ENCODE data around the gene PEX14. TPM values are rescaled to one million over a fixed set of nuclear protein-coding genes. Genes with fewer than 3 reads are reported as not detected.

PEX14 gene
- total RNA-seq, 1 donor from 2014 or later, result 22.7 TPM

DNA sequence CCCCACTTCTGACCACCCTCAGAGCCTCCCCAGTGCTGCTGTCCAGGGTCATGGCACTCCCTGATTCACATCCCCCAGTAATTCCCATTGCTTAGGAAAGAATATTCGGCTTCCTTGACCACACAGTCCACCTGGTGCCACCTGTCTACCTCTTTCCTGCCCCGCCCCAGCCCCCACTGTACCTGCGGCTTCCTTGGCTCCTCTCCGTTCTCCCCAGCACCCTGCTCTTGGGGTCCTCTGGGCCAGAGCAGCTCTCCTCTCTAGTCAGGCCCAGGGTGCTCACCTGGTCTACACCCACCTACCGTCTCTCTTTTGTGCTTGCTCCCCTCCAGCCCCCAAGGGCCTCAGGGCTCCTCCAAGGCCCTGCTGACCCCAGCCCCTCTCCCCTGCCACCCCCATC is 142.6 kb downstream of the PEX14 start:
- peaks cover 1% of the 10 kb centered on the region for H3K36me3 Mint-ChIP-seq (ENCODE audit: low read depth)
- H3K27ac Mint-ChIP-seq, result no peak overlapping the region
- no peaks in the 10 kb centered on the region for H3K9me3 Mint-ChIP-seq
- H3K4me1 Mint-ChIP-seq (ENCODE audit: low read depth), result no peaks in the 10 kb centered on the region
- no peaks in the 10 kb centered on the region for H3K27me3 Mint-ChIP-seq (ENCODE audit: insufficient read depth)
- DNase-seq (ENCODE audit: low spot score), result no peak
- intact Hi-C loops (cut with micrococcal nuclease), result no loop called here
- no peak overlapping the region for H3K4me3 Mint-ChIP-seq

DNA sequence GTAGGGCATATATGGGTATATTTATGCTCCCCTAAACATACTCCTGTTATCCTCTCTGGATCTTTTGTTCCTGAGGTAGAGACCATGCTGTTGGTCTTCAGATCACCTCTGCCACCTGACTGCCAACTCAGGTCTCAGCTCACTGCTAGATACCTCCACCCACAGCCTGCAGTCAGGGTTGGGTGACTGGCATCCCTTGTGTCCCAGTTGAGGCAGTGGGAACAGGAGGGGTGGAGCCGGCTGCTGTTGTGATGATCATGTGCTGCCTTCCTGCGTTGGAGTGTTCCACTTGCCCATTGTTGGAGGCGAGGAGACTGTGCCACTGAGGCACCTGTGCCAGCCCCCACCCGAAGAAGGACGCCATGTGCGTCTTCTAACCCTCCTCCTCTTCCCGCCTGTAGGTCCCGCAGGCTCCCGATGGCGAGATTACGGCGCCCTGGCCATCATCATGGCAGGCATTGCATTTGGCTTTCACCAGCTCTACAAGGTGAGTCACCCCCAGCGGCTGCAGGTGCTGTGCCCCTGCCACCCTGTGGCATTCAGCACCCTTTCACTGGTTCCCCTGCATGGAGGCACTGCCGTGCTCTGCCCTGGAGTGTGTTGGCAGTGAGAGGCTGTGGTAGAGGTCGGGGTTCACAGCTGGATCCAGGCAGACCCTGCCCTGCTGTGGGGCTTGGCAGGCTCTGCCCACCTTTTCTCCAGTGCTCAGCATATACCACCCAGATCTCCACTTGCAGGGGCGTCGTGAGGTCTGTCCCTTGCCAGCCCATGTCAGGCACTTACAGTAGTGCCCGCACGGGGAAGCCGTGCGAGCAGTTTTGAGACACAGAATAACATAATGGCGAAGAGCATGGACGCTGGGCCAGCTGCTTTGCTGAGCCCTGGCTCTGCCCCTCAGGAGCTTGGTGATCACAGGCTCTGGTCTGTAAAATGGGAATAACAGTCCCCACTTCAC is 143.5 kb downstream of the PEX14 start:
- no peak overlapping the region for H3K4me3 Mint-ChIP-seq
- DNase-seq (ENCODE audit: low spot score), result no peak

DNA sequence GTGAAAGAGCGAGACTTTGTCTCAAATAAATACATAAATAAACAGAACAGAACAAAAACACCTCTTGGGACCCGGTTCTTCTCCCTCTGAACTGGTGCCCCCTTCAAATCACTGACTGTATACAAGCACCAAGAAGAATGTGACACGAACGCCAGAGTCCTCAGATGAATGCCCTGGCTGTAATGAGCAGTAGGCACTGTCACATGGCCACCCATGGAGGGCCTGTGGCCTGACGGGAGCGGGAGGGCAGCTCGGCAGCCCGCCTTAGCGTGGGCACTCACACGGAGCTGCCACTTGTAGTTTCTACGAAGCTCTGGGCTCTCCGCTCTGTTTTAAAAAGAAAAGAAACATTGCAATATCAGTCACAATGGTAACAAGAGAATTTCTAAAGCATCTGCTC is 146.0 kb downstream of the PEX14 start:
- H3K4me1 Mint-ChIP-seq (ENCODE audit: low read depth), result no peaks in the 10 kb centered on the region
- no peak for DNase-seq (ENCODE audit: low spot score)
- intact Hi-C loops (cut with micrococcal nuclease), result no loop called here
- H3K36me3 Mint-ChIP-seq (ENCODE audit: low read depth), result peaks cover 1% of the 10 kb centered on the region
- no peak overlapping the region for H3K4me3 Mint-ChIP-seq
- H3K27me3 Mint-ChIP-seq (ENCODE audit: insufficient read depth), result no peaks in the 10 kb centered on the region
- no peak overlapping the region for H3K27ac Mint-ChIP-seq
- H3K9me3 Mint-ChIP-seq, result no peaks in the 10 kb centered on the region

More for the DNA sequence above, 143.5 kb downstream of the PEX14 start:
- Mint-ChIP-seq H3K36me3 (ENCODE audit: low read depth) (peaks cover 1% of the 10 kb centered on the region), H3K9me3 (no peaks in the 10 kb centered on the region), H3K4me1 (ENCODE audit: low read depth) (no peaks in the 10 kb centered on the region), H3K27me3 (ENCODE audit: insufficient read depth) (no peaks in the 10 kb centered on the region), H3K27ac (no peak overlapping the region)
- intact Hi-C loops (cut with micrococcal nuclease), result no loop called here

DNA sequence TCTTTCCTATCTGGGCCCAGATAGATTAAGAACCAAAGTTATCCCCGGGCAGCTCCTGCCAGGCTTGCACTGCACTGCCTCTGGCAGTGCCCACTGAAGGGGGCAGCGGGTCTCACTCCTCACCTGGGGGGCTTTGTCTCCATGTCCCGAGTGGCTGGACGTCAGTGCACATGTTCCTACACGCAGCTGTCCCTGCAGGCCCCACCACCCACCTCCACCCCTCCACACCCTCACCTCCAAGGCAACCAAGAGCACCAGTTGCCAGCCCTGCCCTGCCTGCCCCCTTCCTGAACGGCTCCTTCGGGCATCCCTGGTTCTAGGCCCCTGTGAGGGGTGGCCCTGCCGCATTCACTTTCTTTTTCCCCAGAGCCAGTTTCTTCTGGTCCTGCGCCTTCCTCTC is 147.2 kb downstream of the PEX14 start:
- intact Hi-C loops (cut with micrococcal nuclease), result no loop called here
- Mint-ChIP-seq H3K9me3 (no peaks in the 10 kb centered on the region), H3K4me1 (ENCODE audit: low read depth) (no peaks in the 10 kb centered on the region), H3K27ac (no peak overlapping the region), H3K4me3 (no peak overlapping the region), H3K27me3 (ENCODE audit: insufficient read depth) (no peaks in the 10 kb centered on the region), H3K36me3 (ENCODE audit: low read depth) (peaks cover 1% of the 10 kb centered on the region)
- DNase-seq (ENCODE audit: low spot score), result no peak

DNA sequence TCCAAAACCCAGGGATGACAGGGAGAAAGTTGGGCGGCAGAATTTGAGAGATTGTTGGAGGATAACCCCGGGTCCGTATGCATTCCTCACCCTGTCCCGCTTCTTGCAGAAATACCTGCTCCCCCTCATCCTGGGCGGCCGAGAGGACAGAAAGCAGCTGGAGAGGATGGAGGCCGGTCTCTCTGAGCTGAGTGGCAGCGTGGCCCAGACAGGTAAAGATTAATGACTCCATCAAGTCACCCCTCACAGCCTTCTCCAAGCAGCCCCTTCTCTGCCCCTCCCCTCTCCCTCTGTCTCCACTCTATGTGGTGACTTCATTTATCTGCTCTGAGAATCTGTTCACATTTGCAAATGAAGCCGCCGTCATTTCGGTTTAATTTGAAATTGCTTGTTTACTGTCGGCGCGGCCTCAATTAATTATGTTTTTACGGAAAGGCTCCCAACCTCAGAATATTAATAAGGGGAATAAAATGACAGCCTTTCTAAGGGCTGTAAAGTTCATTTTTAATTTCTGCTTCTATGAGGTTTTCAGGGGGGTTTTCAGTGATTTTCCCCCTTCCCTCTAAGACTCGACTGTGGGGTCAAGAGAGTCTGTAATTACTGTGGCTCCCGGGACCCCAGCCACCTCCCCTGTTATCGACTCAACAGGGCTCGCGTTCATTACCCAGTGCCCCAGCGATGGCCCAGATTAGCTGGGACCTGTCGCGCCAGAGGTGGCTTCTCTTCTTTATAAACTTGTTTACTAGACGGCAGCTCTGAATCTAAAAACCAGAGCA is 148.3 kb downstream of the PEX14 start:
- H3K4me3 Mint-ChIP-seq, result no peak overlapping the region
- H3K27me3 Mint-ChIP-seq (ENCODE audit: insufficient read depth), result no peaks in the 10 kb centered on the region
- no peak for DNase-seq (ENCODE audit: low spot score)
- intact Hi-C loops (cut with micrococcal nuclease), result no loop called here
- no peaks in the 10 kb centered on the region for H3K9me3 Mint-ChIP-seq
- peaks cover 1% of the 10 kb centered on the region for H3K36me3 Mint-ChIP-seq (ENCODE audit: low read depth)
- no peak overlapping the region for H3K27ac Mint-ChIP-seq
- H3K4me1 Mint-ChIP-seq (ENCODE audit: low read depth), result no peaks in the 10 kb centered on the region

DNA sequence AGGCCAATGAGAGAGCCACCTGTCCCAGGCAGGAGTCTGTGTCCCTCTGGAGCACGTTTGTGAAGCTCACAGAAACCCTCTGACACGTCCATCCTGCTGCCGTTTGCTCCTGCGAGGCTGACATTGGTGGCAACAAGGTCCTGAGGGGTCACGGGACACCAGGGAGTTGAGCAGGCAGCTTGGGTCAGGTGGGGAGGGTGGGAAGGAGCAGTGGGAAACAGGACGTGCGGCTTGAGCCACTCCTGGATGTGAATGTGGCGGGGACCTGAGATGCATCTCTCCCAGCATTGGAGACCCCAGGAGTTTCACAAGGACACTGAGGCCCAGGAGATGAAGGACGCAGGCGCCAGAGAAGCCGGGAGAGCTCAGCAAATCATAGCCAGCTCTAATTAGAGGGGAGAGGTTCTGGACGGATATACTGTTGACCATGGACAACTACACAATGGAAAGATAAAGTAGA is 149.0 kb downstream of the PEX14 start:
- H3K36me3 Mint-ChIP-seq (ENCODE audit: low read depth), result peaks cover 1% of the 10 kb centered on the region
- no peaks in the 10 kb centered on the region for H3K4me1 Mint-ChIP-seq (ENCODE audit: low read depth)
- H3K27me3 Mint-ChIP-seq (ENCODE audit: insufficient read depth), result no peaks in the 10 kb centered on the region
- intact Hi-C loops (cut with micrococcal nuclease), result no loop called here
- DNase-seq (ENCODE audit: low spot score), result no peak
- H3K4me3 Mint-ChIP-seq, result no peak overlapping the region
- H3K9me3 Mint-ChIP-seq, result no peaks in the 10 kb centered on the region
- no peak overlapping the region for H3K27ac Mint-ChIP-seq

DNA sequence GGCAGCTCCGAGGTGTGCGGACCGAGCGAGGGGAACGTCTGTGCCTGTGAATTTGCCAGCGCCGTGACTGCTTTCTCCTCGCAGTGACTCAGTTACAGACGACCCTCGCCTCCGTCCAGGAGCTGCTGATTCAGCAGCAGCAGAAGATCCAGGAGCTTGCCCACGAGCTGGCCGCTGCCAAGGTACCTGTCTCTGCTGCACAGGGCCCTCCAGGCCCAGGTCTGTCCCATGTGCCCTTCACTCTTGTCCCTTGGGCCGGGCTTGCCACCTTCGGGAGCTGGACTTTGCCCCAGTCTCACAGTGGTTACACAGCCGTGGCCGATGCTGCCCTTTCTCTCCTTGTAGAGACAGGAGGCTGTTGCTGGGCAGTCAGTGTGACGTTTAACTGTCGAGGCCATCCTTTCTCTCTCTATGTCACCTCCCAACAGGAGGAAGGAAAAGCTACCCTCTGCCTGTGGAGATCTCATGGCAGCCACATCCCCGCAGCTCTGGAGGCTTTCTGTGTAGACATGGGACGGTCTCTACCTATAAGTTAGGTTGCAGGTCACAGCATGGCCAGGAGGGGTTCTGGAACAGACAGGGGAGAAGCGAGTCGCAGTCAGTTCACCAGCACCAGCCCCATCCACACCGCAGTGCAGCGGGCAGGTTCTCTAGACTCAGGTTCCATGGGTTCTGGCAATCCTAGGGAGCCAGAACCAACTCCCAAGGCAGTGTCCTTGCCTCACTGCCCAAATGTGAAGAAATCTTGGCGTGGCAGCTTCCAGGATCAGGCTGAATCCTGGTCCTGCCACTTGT is 149.7 kb downstream of the PEX14 start:
- no peaks in the 10 kb centered on the region for H3K4me1 Mint-ChIP-seq (ENCODE audit: low read depth)
- no peak for DNase-seq (ENCODE audit: low spot score)
- no peak overlapping the region for H3K4me3 Mint-ChIP-seq
- no peak overlapping the region for H3K27ac Mint-ChIP-seq
- intact Hi-C loops (cut with micrococcal nuclease), result no loop called here
- H3K36me3 Mint-ChIP-seq (ENCODE audit: low read depth), result peaks cover 1% of the 10 kb centered on the region
- no peaks in the 10 kb centered on the region for H3K27me3 Mint-ChIP-seq (ENCODE audit: insufficient read depth)
- no peaks in the 10 kb centered on the region for H3K9me3 Mint-ChIP-seq

DNA sequence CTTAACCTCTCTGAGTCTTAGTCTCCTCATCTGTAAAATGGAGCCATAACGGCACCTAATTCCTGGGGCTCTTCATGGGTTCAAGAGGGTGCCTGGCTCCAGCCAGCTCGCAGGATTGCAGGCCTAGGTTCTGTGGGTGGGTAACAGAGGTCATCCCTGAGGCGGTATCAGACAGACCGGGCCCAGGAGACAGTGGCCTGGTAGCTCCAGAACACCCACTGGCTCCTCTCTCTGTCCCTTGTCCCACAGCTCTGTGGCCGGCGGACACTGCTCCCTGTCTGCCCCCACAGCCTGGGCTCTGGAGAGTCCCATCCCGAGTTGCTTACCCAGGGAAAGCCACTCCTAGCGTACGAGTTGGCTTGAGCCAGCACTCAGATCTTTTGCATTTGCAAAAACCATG is 150.3 kb downstream of the PEX14 start:
- no peaks in the 10 kb centered on the region for H3K9me3 Mint-ChIP-seq
- no peaks in the 10 kb centered on the region for H3K27me3 Mint-ChIP-seq (ENCODE audit: insufficient read depth)
- no peak overlapping the region for H3K27ac Mint-ChIP-seq
- no peaks in the 10 kb centered on the region for H3K4me1 Mint-ChIP-seq (ENCODE audit: low read depth)
- H3K4me3 Mint-ChIP-seq, result no peak overlapping the region
- H3K36me3 Mint-ChIP-seq (ENCODE audit: low read depth), result peaks cover 1% of the 10 kb centered on the region
- no peak for DNase-seq (ENCODE audit: low spot score)
- intact Hi-C loops (cut with micrococcal nuclease), result no loop called here

DNA sequence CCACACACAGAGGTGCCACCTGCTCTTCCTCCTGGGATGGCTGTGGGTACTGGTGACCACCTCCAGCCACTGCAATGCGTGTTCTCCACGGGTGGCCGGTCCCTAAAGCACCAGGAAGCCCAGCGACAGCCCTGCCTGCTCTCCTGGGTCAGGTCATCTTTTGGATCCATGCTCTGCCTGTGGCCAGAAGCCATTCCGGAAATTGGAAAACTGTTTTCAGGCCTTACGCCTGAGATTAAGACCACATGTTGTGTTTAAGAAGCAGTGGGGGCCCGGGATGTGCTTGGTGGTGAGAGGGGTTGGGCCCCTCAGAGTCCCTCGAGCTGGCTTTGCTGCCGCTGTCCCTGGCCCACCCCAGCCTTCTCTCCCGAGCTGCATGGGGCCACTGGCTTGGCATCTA is 150.8 kb downstream of the PEX14 start:
- Mint-ChIP-seq H3K9me3 (no peaks in the 10 kb centered on the region), H3K4me3 (no peak overlapping the region), H3K27me3 (ENCODE audit: insufficient read depth) (no peaks in the 10 kb centered on the region), H3K36me3 (ENCODE audit: low read depth) (peaks cover 1% of the 10 kb centered on the region), H3K4me1 (ENCODE audit: low read depth) (no peaks in the 10 kb centered on the region), H3K27ac (no peak overlapping the region)
- intact Hi-C loops (cut with micrococcal nuclease), result no loop called here
- DNase-seq (ENCODE audit: low spot score), result no peak

DNA sequence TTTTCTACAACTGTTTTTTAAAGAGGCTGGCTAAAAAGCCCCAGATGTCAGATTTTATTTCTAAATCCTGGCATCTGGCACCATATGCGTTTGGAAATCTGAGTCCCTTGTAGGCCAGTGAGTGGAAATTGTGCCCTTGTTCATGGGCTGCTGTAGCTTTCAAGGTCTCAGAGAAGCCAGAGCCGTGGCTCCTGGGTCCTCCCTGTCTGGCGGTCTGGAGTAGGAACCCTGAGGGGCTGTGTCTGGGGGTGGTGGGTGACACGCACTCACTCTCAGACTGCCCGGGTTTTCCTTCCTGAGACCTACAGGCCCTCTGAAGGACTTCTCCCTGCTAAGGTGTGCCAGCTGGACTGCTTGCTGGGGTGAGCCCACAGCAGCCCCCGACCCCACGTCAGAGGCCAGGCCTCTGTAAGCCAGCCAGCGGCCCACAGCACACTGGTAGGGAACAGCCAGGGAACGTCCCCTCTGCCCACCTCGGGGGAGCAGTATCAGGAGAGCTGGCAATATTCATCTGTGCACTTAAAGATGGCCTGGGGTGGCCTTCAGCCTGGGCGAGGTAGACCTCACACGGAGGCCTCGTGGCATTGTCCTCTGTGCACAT is 151.5 kb downstream of the PEX14 start:
- Mint-ChIP-seq H3K4me1 (ENCODE audit: low read depth) (no peaks in the 10 kb centered on the region), H3K27ac (no peak overlapping the region), H3K4me3 (no peak overlapping the region), H3K36me3 (ENCODE audit: low read depth) (peaks cover 1% of the 10 kb centered on the region), H3K9me3 (no peaks in the 10 kb centered on the region), H3K27me3 (ENCODE audit: insufficient read depth) (no peaks in the 10 kb centered on the region)
- DNase-seq (ENCODE audit: low spot score), result no peak
- intact Hi-C loops (cut with micrococcal nuclease), result no loop called here

DNA sequence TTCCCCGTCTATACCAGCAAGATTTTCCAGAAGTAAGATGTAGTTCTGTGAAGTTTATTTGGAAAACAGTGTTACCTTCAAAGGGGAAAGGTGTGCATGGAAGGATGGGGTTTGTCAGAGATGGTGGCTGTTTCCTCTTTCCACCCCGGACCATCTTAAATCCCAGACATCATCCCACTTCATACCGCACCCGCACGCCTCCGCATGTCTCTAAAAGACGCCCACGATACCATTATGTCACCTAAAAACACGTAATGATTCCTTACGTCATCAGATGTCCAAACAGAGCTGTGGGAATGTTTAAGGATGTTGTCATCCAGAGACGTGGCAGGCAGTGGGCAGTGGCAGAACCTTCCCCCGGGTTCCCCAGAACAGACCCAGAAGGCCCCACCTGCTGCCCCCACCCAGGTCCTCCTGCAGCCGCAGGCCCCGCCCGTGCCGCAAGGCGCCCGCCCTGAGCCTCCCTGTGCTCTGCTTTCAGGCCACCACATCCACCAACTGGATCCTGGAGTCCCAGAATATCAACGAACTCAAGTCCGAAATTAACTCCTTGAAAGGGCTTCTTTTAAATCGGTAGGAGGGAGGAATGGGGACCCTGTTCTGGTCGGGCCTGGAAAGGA is 152.2 kb downstream of the PEX14 start:
- Mint-ChIP-seq H3K4me1 (ENCODE audit: low read depth) (no peaks in the 10 kb centered on the region), H3K27ac (no peak overlapping the region), H3K9me3 (no peaks in the 10 kb centered on the region), H3K4me3 (no peak overlapping the region), H3K36me3 (ENCODE audit: low read depth) (peaks cover 1% of the 10 kb centered on the region), H3K27me3 (ENCODE audit: insufficient read depth) (no peaks in the 10 kb centered on the region)
- intact Hi-C loops (cut with micrococcal nuclease), result no loop called here
- no peak for DNase-seq (ENCODE audit: low spot score)

DNA sequence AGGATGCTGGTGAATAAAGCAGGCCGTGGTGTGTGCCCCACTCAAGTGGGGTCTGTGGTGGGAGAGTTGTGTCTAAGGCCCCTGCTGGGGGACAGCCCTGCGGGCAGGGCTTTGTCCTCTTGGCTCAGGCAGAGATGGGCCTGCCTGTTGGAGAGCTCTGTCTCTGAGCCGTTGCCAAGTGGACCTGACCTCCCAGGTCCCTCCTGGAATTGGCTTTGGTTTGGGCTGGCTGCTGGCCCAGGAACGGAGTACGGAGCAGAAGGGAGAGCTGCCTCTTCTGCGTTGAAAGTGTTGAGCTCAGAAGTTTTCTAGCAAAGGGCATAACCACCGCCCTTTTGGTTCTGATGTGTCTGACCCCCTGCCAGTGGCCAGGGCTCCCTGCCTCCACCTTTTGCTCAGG is 153.9 kb downstream of the PEX14 start:
- Mint-ChIP-seq H3K4me3 (no peak overlapping the region), H3K9me3 (no peaks in the 10 kb centered on the region), H3K4me1 (ENCODE audit: low read depth) (no peaks in the 10 kb centered on the region), H3K36me3 (ENCODE audit: low read depth) (no peaks in the 10 kb centered on the region), H3K27ac (no peak overlapping the region), H3K27me3 (ENCODE audit: insufficient read depth) (no peaks in the 10 kb centered on the region)
- no peak for DNase-seq (ENCODE audit: low spot score)
- intact Hi-C loops (cut with micrococcal nuclease), result no loop called here

Measured in activated T-helper 1 cell treated with anti-CD3 and anti-CD28 coated beads, Interleukin-12 subunit alpha, Interleukin-12 subunit beta, Interleukin-2, Interleukin-4 antibody, amounts not matched to agents 30 ng/mL and 10 ng/mL and 1 ng/mL, durations not matched to agents 14 hours and 24 hours and 36 hours (primary cell).